GM23338 (cell line): ENCODE results near the gene CDR2L. TPM values are rescaled to one million over a fixed set of nuclear protein-coding genes. Genes with fewer than 3 reads are reported as not detected.

ENCODE experiments used
- ATAC-seq: fragments of 200-7000 bp; cut with Tn5 transposase; 3 replicates; pipeline ENCODE4 v1.9.1; 2020
- DNase-seq: peaks from one replicate; pipeline ENCODE4 v3.0.0-alpha.2; 2015; ENCODE audit warnings: low spot score
- H2AFZ ChIP-seq: fragments of 200-600 bp; sonication (generic); 2 replicates; pipeline ENCODE4 v1.8.0; 2016; ENCODE audit warnings: antibody characterized with exemption, mild to moderate bottlenecking, moderate library complexity
- H3F3A ChIP-seq: fragments of 200-600 bp; sonication (generic); replicated peaks from 2 replicates; pipeline ENCODE4 v1.8.0; 2017; ENCODE audit warnings: antibody characterized with exemption, mixed run types, low read depth
- H3K27ac ChIP-seq: fragments of 200-600 bp; sonication (generic); 2 replicates; pipeline ENCODE4 v1.6.1; 2016; ENCODE audit warnings: low read depth
- H3K27me3 ChIP-seq: fragments of 200-600 bp; sonication (generic); 2 replicates; pipeline ENCODE4 v1.8.0; 2016; ENCODE audit warnings: mild to moderate bottlenecking, mixed run types, moderate library complexity; ENCODE audit not compliant: insufficient read depth
- H3K36me3 ChIP-seq: fragments of 200-600 bp; sonication (generic); 2 replicates; pipeline ENCODE4 v1.8.0; 2016; ENCODE audit warnings: mild to moderate bottlenecking; ENCODE audit not compliant: insufficient read depth
- H3K4me1 ChIP-seq: fragments of 200-600 bp; sonication (generic); 2 replicates; pipeline ENCODE4 v1.8.0; 2016; ENCODE audit warnings: mild to moderate bottlenecking, moderate library complexity; ENCODE audit not compliant: insufficient read depth
- H3K4me2 ChIP-seq: fragments of 200-600 bp; sonication (generic); 2 replicates; pipeline ENCODE4 v1.7.1; 2017; ENCODE audit warnings: mixed run types
- H3K4me3 ChIP-seq: fragments of 200-600 bp; sonication (generic); 2 replicates; pipeline ENCODE4 v1.6.1; 2016; ENCODE audit warnings: mixed run types
- H3K79me2 ChIP-seq: fragments of 200-600 bp; sonication (generic); replicated peaks from 2 replicates; pipeline ENCODE4 v1.8.0; 2017; ENCODE audit warnings: mild to moderate bottlenecking; ENCODE audit not compliant: insufficient read depth
- H3K9me2 ChIP-seq: fragments of 200-600 bp; sonication (generic); 2 replicates; pipeline ENCODE4 v1.8.0; 2017; ENCODE audit not compliant: insufficient read depth
- H4K20me1 ChIP-seq: fragments of 200-600 bp; sonication (generic); replicated peaks from 2 replicates; pipeline ENCODE4 v1.8.0; 2017; ENCODE audit warnings: mild to moderate bottlenecking; ENCODE audit not compliant: insufficient read depth
- H3K27ac Mint-ChIP-seq: 2 replicates; pipeline ENCODE4 v1.8.0; 2020; ENCODE audit warnings: inconsistent platforms, mild to moderate bottlenecking, moderate library complexity, mixed read lengths
- H3K27me3 Mint-ChIP-seq: 3 replicates; pipeline ENCODE4 v1.8.0; 2022; ENCODE audit warnings: low read depth, mild to moderate bottlenecking, moderate library complexity, mixed read lengths, inconsistent platforms; ENCODE audit not compliant: insufficient read depth, poor library complexity
- H3K36me3 Mint-ChIP-seq: 3 replicates; pipeline ENCODE4 v1.8.0; 2021; ENCODE audit warnings: low read depth, mild to moderate bottlenecking, inconsistent platforms, moderate library complexity, mixed read lengths
- H3K4me1 Mint-ChIP-seq: 3 replicates; pipeline ENCODE4 v1.8.0; 2020; ENCODE audit warnings: mild to moderate bottlenecking, inconsistent platforms, mixed read lengths
- H3K4me3 Mint-ChIP-seq: 3 replicates; pipeline ENCODE4 v1.8.0; 2021; ENCODE audit warnings: moderate library complexity, mild to moderate bottlenecking, inconsistent platforms, mixed read lengths
- H3K9me3 Mint-ChIP-seq: 3 replicates; pipeline ENCODE4 v1.8.0; 2020; ENCODE audit warnings: moderate library complexity, mild to moderate bottlenecking, inconsistent platforms, mixed read lengths
- CREB1 ChIP-seq: fragments of 250-450 bp; sonication (Bioruptor Pico); IDR thresholded peaks from 2 replicates; pipeline ENCODE4 v1.5.0; 2020; ENCODE audit warnings: low read depth, mild to moderate bottlenecking, moderate library complexity
- CTCF ChIP-seq, 2 experiments: fragments of 200-600 bp in 1 of 2; sonication (generic) in 1 of 2; conservative IDR thresholded peaks; 2 replicates each; pipeline versions ENCODE4 v1.5.1 to v1.6.1; 2016 to 2017; ENCODE audit warnings: antibody characterized with exemption in 2 of 2, low read depth in 2 of 2, mild to moderate bottlenecking in 2 of 2, moderate library complexity in 1 of 2
- EZH2 ChIP-seq: fragments of 200-600 bp; sonication (generic); IDR thresholded peaks from one replicate; pipeline ENCODE4 v1.8.0; 2017; ENCODE audit warnings: antibody characterized with exemption, mild to moderate bottlenecking, low read depth; ENCODE audit not compliant: unreplicated experiment
- EZH2phosphoT487 ChIP-seq: fragments of 200-600 bp; sonication (generic); IDR thresholded peaks from one replicate; pipeline ENCODE4 v1.8.1; 2018; ENCODE audit warnings: antibody characterized with exemption; ENCODE audit not compliant: unreplicated experiment
- ZNF331 ChIP-seq: fragments of 250-450 bp; sonication (Bioruptor Pico); IDR thresholded peaks from 2 replicates; pipeline ENCODE4 v1.5.0; 2020; ENCODE audit warnings: low read depth, mild to moderate bottlenecking, moderate library complexity
- ZNF462 ChIP-seq: fragments of 250-450 bp; sonication (Bioruptor Pico); IDR thresholded peaks from 2 replicates; pipeline ENCODE4 v1.5.0; 2020; ENCODE audit warnings: mild to moderate bottlenecking, moderate library complexity
- polyA plus RNA-seq: library from polyadenylated mRNA; unstranded; fragments of >200 nt; fragmentation: Nextera tagmentation; extraction: Ambion mirVana; gene quantifications from 2 replicates; pipeline ENCODE4 v1.2.1, GENCODE V29; 2016
- total RNA-seq: library from RNA; depleted of rRNA; stranded (reverse); fragments of >200 nt; shearing (Covaris generic); gene quantifications from 2 replicates; pipeline ENCODE4 v1.2.3, GENCODE V29; 2014

CDR2L gene
- total and polyA plus RNA-seq, 2 experiments from 2014 or later: 17.7 to 35.8 TPM

- Mint-ChIP-seq H3K36me3 (no peaks in the 10 kb centered on the region), H3K4me1 (peaks cover 2% of the 10 kb centered on the region; the same call in 2 of the 3 replicates), H3K27ac (no peak overlapping the region), H3K4me3 (no peak overlapping the region; the same call in 2 of the 3 replicates), H3K9me3 (no peaks in the 10 kb centered on the region), H3K27me3 (peaks cover 18% of the 10 kb centered on the region)
- DNase-seq: peak; percentile 87
- H4K20me1 ChIP-seq: no peaks in the 10 kb centered on the region
- no peak overlapping the region for H3K4me3 ChIP-seq
- no peaks in the 10 kb centered on the region for H3F3A ChIP-seq
- TF ChIP-seq CTCF (conservative IDR thresholded peaks at IDR 0.05; ENCODE audit: low read depth in 2 of 2) (peak; percentile 87 to 97), EZH2phosphoT487 (no peak)
- peaks cover 6% of the 10 kb centered on the region; the same call in 1 of the 2 replicates for H3K27me3 ChIP-seq
- peak; percentile 56 for ATAC-seq
- H2AFZ ChIP-seq: no peak overlapping the region
- H3K36me3 ChIP-seq: no peaks in the 10 kb centered on the region
- no peaks in the 10 kb centered on the region for H3K79me2 ChIP-seq
- no peak overlapping the region for H3K4me2 ChIP-seq
- peaks cover 3% of the 10 kb centered on the region; the same call in 1 of the 2 replicates for H3K4me1 ChIP-seq
- no peak overlapping the region for H3K27ac ChIP-seq
- H3K9me2 ChIP-seq: no peaks in the 10 kb centered on the region
Measured at GRCh38 chr17:74957935-74958740, 29.3 kb upstream of the CDR2L start.

- H3K4me3 ChIP-seq: no peak overlapping the region
- no peak overlapping the region for H2AFZ ChIP-seq
- H3K4me2 ChIP-seq: no peak overlapping the region
- Mint-ChIP-seq H3K27ac (no peak overlapping the region), H3K4me3 (no peak overlapping the region), H3K4me1 (peaks cover 2% of the 10 kb centered on the region; the same call in 2 of the 3 replicates), H3K36me3 (no peaks in the 10 kb centered on the region; the same call in 2 of the 3 replicates), H3K27me3 (peaks cover 16% of the 10 kb centered on the region), H3K9me3 (no peaks in the 10 kb centered on the region)
- ATAC-seq: no peak
- TF ChIP-seq CTCF (conservative IDR thresholded peaks at IDR 0.05; ENCODE audit: low read depth in 2 of 2) (no peak), CREB1 (CRISPR knock-in tag) (no peak), ZNF462 (CRISPR knock-in tag) (no peak), EZH2 (no peak), ZNF331 (CRISPR knock-in tag) (no peak)
- no peaks in the 10 kb centered on the region for H3K79me2 ChIP-seq
- no peaks in the 10 kb centered on the region for H3K9me2 ChIP-seq
- H4K20me1 ChIP-seq: no peaks in the 10 kb centered on the region
- DNase-seq: no peak
- no peak overlapping the region for H3K27ac ChIP-seq
- peaks cover 6% of the 10 kb centered on the region; the same call in 1 of the 2 replicates for H3K27me3 ChIP-seq
- no peaks in the 10 kb centered on the region for H3K36me3 ChIP-seq
- H3K4me1 ChIP-seq: peaks cover 3% of the 10 kb centered on the region; the same call in 1 of the 2 replicates
- H3F3A ChIP-seq: no peaks in the 10 kb centered on the region
Measured at GRCh38 chr17:74959826-74960515, 27.5 kb upstream of the CDR2L start.
